HL-60 (cell line): ENCODE results near the gene CRY2.

Experiments
- GABPA ChIP-seq: IDR thresholded peaks from 2 replicates; pipeline ENCODE4 v1.6.1; 2012; ENCODE audit warnings: low read depth
- POLR2AphosphoS5 ChIP-seq: IDR thresholded peaks from 2 replicates; pipeline ENCODE4 v1.6.1; 2012; ENCODE audit warnings: low read depth
- TF ChIP-seq, protein P1 (sequence below): IDR thresholded peaks from one replicate; pipeline ENCODE4 v1.5.1; 2011; ENCODE audit warnings: low read length, control low read depth, inconsistent platforms; ENCODE audit not compliant: insufficient read depth

DNA sequence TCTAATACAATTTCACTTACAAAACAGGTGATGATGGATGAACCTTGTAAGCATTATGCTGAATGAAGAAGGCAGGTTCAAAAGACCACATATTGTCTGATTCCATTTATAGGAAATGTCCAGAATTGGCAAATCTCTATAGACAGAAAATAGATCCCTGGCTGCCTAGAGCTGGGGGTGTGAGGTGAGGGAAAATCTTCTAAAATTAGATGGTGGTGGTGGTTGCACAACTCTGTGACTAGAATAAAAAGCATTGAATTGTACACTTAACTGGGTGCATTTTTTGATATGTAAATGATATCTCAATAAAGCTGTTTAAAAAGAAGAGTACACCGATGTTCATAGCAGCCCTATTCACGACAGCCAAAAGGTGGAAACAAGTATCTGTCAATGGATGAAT, 16.7 kb upstream of the CRY2 start:
- TF ChIP-seq POLR2AphosphoS5 (no peak), GABPA (no peak)
- TF ChIP-seq, protein P1, sequence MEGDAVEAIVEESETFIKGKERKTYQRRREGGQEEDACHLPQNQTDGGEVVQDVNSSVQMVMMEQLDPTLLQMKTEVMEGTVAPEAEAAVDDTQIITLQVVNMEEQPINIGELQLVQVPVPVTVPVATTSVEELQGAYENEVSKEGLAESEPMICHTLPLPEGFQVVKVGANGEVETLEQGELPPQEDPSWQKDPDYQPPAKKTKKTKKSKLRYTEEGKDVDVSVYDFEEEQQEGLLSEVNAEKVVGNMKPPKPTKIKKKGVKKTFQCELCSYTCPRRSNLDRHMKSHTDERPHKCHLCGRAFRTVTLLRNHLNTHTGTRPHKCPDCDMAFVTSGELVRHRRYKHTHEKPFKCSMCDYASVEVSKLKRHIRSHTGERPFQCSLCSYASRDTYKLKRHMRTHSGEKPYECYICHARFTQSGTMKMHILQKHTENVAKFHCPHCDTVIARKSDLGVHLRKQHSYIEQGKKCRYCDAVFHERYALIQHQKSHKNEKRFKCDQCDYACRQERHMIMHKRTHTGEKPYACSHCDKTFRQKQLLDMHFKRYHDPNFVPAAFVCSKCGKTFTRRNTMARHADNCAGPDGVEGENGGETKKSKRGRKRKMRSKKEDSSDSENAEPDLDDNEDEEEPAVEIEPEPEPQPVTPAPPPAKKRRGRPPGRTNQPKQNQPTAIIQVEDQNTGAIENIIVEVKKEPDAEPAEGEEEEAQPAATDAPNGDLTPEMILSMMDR: no peak
